GM12878 (cell line): ENCODE measurements around the gene RHOG. TPM values are rescaled to one million over a fixed set of nuclear protein-coding genes. Genes with fewer than 3 reads are reported as not detected.

ENCODE experiments used
- GATAD2B ChIP-seq: fragments of 450-650 bp; conservative IDR thresholded peaks from 2 replicates; pipeline ENCODE4 v1.6.1; 2017; ENCODE audit warnings: low read depth, mild to moderate bottlenecking, moderate library complexity
- NR2C1 ChIP-seq: fragments of 450-650 bp; IDR thresholded peaks from 2 replicates; pipeline ENCODE4 v1.6.1; 2017; ENCODE audit warnings: antibody characterized with exemption, mild to moderate bottlenecking, moderate library complexity
- NR2F1 ChIP-seq: fragments of 450-650 bp; conservative IDR thresholded peaks from 2 replicates; pipeline ENCODE4 v1.6.1; 2017; ENCODE audit warnings: mild to moderate bottlenecking
- PAX5 ChIP-seq: IDR thresholded peaks from 2 replicates; pipeline ENCODE4 v1.6.1; 2011; ENCODE audit warnings: low read depth, low read length, borderline replicate concordance
- POLR2A ChIP-seq: IDR thresholded peaks from 2 replicates; pipeline ENCODE4 v1.6.1; 2011; ENCODE audit warnings: low read depth, mild to moderate bottlenecking, low read length
- RAD21 ChIP-seq: IDR thresholded peaks from 2 replicates; pipeline ENCODE4 v1.6.1; 2011; ENCODE audit warnings: mild to moderate bottlenecking, low read depth, low read length, moderate library complexity; ENCODE audit not compliant: insufficient read depth
- polyA plus RNA-seq, 11 experiments: library from polyadenylated mRNA; depleted of rRNA in 4 of 11; unstranded in 6 of 11; stranded (reverse) in 5 of 11; fragments of >200 nt; fragmentation: Nextera tagmentation in 4 of 11; fragmentation: Illumina TruSeq in 1 of 11; extraction: Ambion mirVana in 4 of 11; extraction: Trizol in 1 of 11; gene quantifications; 1 replicate in 1 of 11; 2 replicates in 10 of 11; pipeline versions ENCODE4 v1.2.1 to v1.2.3, GENCODE V29; 2011 to 2016; ENCODE audit warnings: inconsistent platforms in 2 of 11, missing spikeins in 2 of 11, low read depth in 1 of 11
- total RNA-seq, 4 experiments: library from RNA; depleted of rRNA in 3 of 4; stranded (reverse); fragments of >200 nt in 3 of 4; fragmentation: Illumina TruSeq in 1 of 4; extraction: Trizol in 1 of 4; gene quantifications; 2 replicates each; pipeline versions ENCODE4 v1.2.1 to v1.2.3, GENCODE V29; 2013 to 2021
- TF ChIP-seq, protein P1 (sequence below): fragments of 450-650 bp; IDR thresholded peaks from 2 replicates; pipeline ENCODE4 v1.6.1; 2017; ENCODE audit warnings: antibody characterized with exemption, mild to moderate bottlenecking, moderate library complexity
- TF ChIP-seq, protein P2 (sequence below): fragments of 150-350 bp; IDR thresholded peaks from 2 replicates; pipeline ENCODE4 v1.6.1; 2016; ENCODE audit warnings: low read depth, low read length
- TF ChIP-seq, protein P3 (sequence below): IDR thresholded peaks from 2 replicates; pipeline ENCODE4 v1.6.1; 2012; ENCODE audit warnings: low read depth, low read length, improper control_type of control experiment
- TF ChIP-seq, protein P4 (sequence below): fragments of 450-650 bp; IDR thresholded peaks from 2 replicates; pipeline ENCODE4 v1.6.1; 2017; ENCODE audit warnings: mild to moderate bottlenecking, moderate library complexity
- TF ChIP-seq, protein P5 (sequence below): IDR thresholded peaks from 2 replicates; pipeline ENCODE4 v1.6.1; 2012; ENCODE audit warnings: improper control_type of control experiment, low read depth, low read length; ENCODE audit not compliant: insufficient replicate concordance

RHOG gene
- total and polyA plus RNA-seq, 10 of the 15 experiments (the other 5 are each of a cell fraction or from before 2014, with no cell fraction given) = 16.0 to 172 (median 94.8) TPM

DNA sequence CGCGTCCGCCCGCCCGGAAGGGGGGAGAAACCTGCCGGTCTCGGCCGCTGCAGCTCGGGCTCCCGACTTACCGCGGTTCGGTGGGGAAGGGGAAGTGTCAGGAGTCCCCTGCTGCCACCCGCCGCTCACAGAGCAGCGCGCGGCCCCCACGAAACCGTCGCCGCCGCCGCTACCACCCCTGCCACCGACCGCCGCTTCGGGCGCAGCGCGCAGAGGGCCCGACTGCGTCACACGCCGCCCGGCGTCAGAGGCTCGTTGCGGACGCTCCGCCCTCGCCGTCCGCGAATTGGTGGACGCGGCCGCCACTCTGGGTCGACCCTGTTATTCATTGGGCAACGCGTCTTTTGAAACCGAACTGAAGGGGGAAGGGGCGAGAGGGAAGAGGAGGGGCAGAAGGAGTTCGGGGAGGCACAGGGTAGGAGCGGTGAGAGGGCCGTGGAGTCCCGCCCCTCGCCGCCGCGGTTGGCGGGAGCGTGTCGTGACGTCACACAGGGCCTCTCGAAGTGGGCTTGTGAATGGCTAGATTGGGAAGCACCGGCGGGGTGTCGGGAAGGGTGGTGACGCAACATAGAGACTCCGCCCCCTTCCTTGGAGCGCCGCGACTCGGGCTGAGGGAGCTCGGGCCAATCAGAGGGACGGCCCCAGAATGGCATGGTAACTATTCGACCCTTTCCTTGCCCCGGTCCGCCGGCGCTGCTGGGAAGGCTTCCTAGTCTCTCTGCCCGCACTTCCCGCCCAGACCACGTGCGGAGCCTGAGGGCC is 43.2 kb downstream of the RHOG start, which contains the start of gene NUP98 (continued):
- TF ChIP-seq, protein P1, sequence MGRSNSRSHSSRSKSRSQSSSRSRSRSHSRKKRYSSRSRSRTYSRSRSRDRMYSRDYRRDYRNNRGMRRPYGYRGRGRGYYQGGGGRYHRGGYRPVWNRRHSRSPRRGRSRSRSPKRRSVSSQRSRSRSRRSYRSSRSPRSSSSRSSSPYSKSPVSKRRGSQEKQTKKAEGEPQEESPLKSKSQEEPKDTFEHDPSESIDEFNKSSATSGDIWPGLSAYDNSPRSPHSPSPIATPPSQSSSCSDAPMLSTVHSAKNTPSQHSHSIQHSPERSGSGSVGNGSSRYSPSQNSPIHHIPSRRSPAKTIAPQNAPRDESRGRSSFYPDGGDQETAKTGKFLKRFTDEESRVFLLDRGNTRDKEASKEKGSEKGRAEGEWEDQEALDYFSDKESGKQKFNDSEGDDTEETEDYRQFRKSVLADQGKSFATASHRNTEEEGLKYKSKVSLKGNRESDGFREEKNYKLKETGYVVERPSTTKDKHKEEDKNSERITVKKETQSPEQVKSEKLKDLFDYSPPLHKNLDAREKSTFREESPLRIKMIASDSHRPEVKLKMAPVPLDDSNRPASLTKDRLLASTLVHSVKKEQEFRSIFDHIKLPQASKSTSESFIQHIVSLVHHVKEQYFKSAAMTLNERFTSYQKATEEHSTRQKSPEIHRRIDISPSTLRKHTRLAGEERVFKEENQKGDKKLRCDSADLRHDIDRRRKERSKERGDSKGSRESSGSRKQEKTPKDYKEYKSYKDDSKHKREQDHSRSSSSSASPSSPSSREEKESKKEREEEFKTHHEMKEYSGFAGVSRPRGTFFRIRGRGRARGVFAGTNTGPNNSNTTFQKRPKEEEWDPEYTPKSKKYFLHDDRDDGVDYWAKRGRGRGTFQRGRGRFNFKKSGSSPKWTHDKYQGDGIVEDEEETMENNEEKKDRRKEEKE = no peak
- peak; percentile 31 for TF ChIP-seq NR2F1
- TF ChIP-seq, protein P2, sequence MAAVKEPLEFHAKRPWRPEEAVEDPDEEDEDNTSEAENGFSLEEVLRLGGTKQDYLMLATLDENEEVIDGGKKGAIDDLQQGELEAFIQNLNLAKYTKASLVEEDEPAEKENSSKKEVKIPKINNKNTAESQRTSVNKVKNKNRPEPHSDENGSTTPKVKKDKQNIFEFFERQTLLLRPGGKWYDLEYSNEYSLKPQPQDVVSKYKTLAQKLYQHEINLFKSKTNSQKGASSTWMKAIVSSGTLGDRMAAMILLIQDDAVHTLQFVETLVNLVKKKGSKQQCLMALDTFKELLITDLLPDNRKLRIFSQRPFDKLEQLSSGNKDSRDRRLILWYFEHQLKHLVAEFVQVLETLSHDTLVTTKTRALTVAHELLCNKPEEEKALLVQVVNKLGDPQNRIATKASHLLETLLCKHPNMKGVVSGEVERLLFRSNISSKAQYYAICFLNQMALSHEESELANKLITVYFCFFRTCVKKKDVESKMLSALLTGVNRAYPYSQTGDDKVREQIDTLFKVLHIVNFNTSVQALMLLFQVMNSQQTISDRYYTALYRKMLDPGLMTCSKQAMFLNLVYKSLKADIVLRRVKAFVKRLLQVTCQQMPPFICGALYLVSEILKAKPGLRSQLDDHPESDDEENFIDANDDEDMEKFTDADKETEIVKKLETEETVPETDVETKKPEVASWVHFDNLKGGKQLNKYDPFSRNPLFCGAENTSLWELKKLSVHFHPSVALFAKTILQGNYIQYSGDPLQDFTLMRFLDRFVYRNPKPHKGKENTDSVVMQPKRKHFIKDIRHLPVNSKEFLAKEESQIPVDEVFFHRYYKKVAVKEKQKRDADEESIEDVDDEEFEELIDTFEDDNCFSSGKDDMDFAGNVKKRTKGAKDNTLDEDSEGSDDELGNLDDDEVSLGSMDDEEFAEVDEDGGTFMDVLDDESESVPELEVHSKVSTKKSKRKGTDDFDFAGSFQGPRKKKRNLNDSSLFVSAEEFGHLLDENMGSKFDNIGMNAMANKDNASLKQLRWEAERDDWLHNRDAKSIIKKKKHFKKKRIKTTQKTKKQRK = peak; percentile 49
- peak; percentile 95 for TF ChIP-seq GATAD2B
- TF ChIP-seq, protein P3, sequence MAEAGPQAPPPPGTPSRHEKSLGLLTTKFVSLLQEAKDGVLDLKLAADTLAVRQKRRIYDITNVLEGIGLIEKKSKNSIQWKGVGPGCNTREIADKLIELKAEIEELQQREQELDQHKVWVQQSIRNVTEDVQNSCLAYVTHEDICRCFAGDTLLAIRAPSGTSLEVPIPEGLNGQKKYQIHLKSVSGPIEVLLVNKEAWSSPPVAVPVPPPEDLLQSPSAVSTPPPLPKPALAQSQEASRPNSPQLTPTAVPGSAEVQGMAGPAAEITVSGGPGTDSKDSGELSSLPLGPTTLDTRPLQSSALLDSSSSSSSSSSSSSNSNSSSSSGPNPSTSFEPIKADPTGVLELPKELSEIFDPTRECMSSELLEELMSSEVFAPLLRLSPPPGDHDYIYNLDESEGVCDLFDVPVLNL = no peak
- peak; percentile 42; the same call in 1 of the 2 replicates for TF ChIP-seq NR2C1
- TF ChIP-seq, protein P4, sequence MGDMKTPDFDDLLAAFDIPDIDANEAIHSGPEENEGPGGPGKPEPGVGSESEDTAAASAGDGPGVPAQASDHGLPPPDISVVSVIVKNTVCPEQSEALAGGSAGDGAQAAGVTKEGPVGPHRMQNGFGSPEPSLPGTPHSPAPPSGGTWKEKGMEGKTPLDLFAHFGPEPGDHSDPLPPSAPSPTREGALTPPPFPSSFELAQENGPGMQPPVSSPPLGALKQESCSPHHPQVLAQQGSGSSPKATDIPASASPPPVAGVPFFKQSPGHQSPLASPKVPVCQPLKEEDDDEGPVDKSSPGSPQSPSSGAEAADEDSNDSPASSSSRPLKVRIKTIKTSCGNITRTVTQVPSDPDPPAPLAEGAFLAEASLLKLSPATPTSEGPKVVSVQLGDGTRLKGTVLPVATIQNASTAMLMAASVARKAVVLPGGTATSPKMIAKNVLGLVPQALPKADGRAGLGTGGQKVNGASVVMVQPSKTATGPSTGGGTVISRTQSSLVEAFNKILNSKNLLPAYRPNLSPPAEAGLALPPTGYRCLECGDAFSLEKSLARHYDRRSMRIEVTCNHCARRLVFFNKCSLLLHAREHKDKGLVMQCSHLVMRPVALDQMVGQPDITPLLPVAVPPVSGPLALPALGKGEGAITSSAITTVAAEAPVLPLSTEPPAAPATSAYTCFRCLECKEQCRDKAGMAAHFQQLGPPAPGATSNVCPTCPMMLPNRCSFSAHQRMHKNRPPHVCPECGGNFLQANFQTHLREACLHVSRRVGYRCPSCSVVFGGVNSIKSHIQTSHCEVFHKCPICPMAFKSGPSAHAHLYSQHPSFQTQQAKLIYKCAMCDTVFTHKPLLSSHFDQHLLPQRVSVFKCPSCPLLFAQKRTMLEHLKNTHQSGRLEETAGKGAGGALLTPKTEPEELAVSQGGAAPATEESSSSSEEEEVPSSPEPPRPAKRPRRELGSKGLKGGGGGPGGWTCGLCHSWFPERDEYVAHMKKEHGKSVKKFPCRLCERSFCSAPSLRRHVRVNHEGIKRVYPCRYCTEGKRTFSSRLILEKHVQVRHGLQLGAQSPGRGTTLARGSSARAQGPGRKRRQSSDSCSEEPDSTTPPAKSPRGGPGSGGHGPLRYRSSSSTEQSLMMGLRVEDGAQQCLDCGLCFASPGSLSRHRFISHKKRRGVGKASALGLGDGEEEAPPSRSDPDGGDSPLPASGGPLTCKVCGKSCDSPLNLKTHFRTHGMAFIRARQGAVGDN = peak; percentile 65
- TF ChIP-seq RAD21 = no peak
- TF ChIP-seq, protein P5, sequence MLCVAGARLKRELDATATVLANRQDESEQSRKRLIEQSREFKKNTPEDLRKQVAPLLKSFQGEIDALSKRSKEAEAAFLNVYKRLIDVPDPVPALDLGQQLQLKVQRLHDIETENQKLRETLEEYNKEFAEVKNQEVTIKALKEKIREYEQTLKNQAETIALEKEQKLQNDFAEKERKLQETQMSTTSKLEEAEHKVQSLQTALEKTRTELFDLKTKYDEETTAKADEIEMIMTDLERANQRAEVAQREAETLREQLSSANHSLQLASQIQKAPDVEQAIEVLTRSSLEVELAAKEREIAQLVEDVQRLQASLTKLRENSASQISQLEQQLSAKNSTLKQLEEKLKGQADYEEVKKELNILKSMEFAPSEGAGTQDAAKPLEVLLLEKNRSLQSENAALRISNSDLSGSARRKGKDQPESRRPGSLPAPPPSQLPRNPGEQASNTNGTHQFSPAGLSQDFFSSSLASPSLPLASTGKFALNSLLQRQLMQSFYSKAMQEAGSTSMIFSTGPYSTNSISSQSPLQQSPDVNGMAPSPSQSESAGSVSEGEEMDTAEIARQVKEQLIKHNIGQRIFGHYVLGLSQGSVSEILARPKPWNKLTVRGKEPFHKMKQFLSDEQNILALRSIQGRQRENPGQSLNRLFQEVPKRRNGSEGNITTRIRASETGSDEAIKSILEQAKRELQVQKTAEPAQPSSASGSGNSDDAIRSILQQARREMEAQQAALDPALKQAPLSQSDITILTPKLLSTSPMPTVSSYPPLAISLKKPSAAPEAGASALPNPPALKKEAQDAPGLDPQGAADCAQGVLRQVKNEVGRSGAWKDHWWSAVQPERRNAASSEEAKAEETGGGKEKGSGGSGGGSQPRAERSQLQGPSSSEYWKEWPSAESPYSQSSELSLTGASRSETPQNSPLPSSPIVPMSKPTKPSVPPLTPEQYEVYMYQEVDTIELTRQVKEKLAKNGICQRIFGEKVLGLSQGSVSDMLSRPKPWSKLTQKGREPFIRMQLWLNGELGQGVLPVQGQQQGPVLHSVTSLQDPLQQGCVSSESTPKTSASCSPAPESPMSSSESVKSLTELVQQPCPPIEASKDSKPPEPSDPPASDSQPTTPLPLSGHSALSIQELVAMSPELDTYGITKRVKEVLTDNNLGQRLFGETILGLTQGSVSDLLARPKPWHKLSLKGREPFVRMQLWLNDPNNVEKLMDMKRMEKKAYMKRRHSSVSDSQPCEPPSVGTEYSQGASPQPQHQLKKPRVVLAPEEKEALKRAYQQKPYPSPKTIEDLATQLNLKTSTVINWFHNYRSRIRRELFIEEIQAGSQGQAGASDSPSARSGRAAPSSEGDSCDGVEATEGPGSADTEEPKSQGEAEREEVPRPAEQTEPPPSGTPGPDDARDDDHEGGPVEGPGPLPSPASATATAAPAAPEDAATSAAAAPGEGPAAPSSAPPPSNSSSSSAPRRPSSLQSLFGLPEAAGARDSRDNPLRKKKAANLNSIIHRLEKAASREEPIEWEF = no peak
- TF ChIP-seq POLR2A = peak; percentile 97
- no peak for TF ChIP-seq PAX5
